Sigmoid colon (tissue), 4 donors: ENCODE results near the gene PPM1A.

Experiments
- POLR2A ChIP-seq, 2 donors: fragments of 450-650 bp; IDR thresholded peaks; one replicate each; pipeline ENCODE4 v1.6.1; 2016; ENCODE audit warnings: antibody characterized with exemption in 2 of 2, mild to moderate bottlenecking in 2 of 2, moderate library complexity in 2 of 2
- POLR2AphosphoS5 ChIP-seq, 4 donors: sonication (generic); formaldehyde crosslinking; IDR thresholded peaks; one replicate each; pipeline ENCODE4 v1.6.1; 2017; ENCODE audit warnings: antibody characterized with exemption in 4 of 4
- TF ChIP-seq, protein P1 (sequence below), 4 experiments: fragments of 450-650 bp in 3 of 4; fragments of 200-600 bp in 1 of 4; IDR thresholded peaks; one replicate each; pipeline ENCODE4 v1.5.1; 2016 to 2019; ENCODE audit warnings: antibody characterized with exemption in 4 of 4, mild to moderate bottlenecking in 3 of 4, moderate library complexity in 2 of 4

DNA sequence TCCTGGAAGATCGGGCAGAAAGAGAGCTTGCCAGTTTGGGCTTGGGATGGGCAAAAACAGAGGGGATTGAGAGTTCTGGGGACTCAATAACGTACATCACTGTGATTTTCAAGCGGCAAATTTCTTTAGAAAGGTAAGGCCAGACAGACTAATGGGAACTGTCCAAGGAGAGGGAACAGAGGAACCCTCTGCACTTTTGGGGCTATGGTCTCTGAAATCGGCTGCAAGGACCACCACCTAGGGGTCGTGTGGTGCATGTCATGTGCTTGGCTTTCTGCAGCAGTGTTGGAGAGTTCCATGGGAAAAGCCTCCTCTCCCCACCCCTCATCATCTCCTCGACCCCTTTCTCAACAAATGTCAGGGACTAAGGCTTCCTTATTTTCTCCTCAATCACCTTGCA, 79.6 kb downstream of the PPM1A start:
- TF ChIP-seq POLR2A (IDR thresholded peaks at IDR 0.05) (no peak), POLR2AphosphoS5 (IDR thresholded peaks at IDR 0.05) (no peak)
- TF ChIP-seq, protein P1, sequence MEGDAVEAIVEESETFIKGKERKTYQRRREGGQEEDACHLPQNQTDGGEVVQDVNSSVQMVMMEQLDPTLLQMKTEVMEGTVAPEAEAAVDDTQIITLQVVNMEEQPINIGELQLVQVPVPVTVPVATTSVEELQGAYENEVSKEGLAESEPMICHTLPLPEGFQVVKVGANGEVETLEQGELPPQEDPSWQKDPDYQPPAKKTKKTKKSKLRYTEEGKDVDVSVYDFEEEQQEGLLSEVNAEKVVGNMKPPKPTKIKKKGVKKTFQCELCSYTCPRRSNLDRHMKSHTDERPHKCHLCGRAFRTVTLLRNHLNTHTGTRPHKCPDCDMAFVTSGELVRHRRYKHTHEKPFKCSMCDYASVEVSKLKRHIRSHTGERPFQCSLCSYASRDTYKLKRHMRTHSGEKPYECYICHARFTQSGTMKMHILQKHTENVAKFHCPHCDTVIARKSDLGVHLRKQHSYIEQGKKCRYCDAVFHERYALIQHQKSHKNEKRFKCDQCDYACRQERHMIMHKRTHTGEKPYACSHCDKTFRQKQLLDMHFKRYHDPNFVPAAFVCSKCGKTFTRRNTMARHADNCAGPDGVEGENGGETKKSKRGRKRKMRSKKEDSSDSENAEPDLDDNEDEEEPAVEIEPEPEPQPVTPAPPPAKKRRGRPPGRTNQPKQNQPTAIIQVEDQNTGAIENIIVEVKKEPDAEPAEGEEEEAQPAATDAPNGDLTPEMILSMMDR (IDR thresholded peaks at IDR 0.05) = no peak
